ENCODE data around the gene VSIR. TPM values are rescaled to one million over a fixed set of nuclear protein-coding genes. Genes with fewer than 3 reads are reported as not detected.

Gene VSIR
- total and polyA plus RNA-seq, 10 of the 15 experiments (the other 5 are each of a cell fraction or from before 2014, with no cell fraction given) = 0.19 to 12.5 (median 6.7) TPM

GRCh38 chr10:71723311-71723710, 50.0 kb downstream of the VSIR start:
- TF ChIP-seq SPI1 (IDR thresholded peaks at IDR 0.05; ENCODE audit: borderline replicate concordance, insufficient read depth, low read depth, low read length) (no peak), JUND (IDR thresholded peaks at IDR 0.05; ENCODE audit: low read depth, low read length) (no peak), IRF5 (IDR thresholded peaks at IDR 0.05; ENCODE audit: borderline replicate concordance) (no peak), CREB1 (IDR thresholded peaks at IDR 0.05; ENCODE audit: low read depth) (no peak), RB1 (IDR thresholded peaks at IDR 0.05; ENCODE audit: borderline replicate concordance) (no peak), NBN (IDR thresholded peaks at IDR 0.05) (no peak), TCF7 (IDR thresholded peaks at IDR 0.05; ENCODE audit: borderline replicate concordance) (no peak), ESRRA (IDR thresholded peaks at IDR 0.05; ENCODE audit: low read length) (no peak), GATAD2B (conservative IDR thresholded peaks at IDR 0.05; ENCODE audit: low read depth) (no peak), SMARCA5 (IDR thresholded peaks at IDR 0.05) (no peak), KAT2A (conservative IDR thresholded peaks at IDR 0.05; ENCODE audit: control insufficient read depth, low read depth, low read length) (no peak)
- TF ChIP-seq, protein P1, sequence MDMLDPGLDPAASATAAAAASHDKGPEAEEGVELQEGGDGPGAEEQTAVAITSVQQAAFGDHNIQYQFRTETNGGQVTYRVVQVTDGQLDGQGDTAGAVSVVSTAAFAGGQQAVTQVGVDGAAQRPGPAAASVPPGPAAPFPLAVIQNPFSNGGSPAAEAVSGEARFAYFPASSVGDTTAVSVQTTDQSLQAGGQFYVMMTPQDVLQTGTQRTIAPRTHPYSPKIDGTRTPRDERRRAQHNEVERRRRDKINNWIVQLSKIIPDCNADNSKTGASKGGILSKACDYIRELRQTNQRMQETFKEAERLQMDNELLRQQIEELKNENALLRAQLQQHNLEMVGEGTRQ (IDR thresholded peaks at IDR 0.05; ENCODE audit: borderline replicate concordance, low read depth, low read length) = no peak
- TF ChIP-seq, protein P2, sequence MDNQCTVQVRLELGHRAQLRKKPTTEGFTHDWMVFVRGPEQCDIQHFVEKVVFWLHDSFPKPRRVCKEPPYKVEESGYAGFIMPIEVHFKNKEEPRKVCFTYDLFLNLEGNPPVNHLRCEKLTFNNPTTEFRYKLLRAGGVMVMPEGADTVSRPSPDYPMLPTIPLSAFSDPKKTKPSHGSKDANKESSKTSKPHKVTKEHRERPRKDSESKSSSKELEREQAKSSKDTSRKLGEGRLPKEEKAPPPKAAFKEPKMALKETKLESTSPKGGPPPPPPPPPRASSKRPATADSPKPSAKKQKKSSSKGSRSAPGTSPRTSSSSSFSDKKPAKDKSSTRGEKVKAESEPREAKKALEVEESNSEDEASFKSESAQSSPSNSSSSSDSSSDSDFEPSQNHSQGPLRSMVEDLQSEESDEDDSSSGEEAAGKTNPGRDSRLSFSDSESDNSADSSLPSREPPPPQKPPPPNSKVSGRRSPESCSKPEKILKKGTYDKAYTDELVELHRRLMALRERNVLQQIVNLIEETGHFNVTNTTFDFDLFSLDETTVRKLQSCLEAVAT (IDR thresholded peaks at IDR 0.05) = no peak
- ChIA-PET SMC1A (ENCODE audit: uncharacterized antibody, unreplicated experiment) (interaction anchor here (5.4 kb wide), 1 partner anchor 45 kb away, joined by 33 read pairs; no protein-coding TSS in a partner anchor), POLR2A (no interaction called here), RAD21 (ENCODE audit: unreplicated experiment) (interaction anchor here (1.3 kb wide), 1 partner anchor 15 kb away, joined by 4 read pairs; no protein-coding TSS in a partner anchor), CTCF (interaction anchor here (1.0 to 5.0 kb wide), 6 partner anchors 9 to 171 kb away, joined by 3 to 25 read pairs (median 4); no protein-coding TSS in a partner anchor)
- Histone ChIP-seq H3K4me1 (ENCODE audit: control insufficient read depth, insufficient read depth, low read length) (peaks cover 30% of the 10 kb centered on the region), H3K79me2 (ENCODE audit: control insufficient read depth, insufficient read depth, low read length) (no peaks in the 10 kb centered on the region), H2AFZ (ENCODE audit: control insufficient read depth, low read depth, low read length) (no peak overlapping the region), H3K9ac (ENCODE audit: control insufficient read depth, insufficient read depth, low read length) (no peak overlapping the region), H3K4me2 (ENCODE audit: control insufficient read depth, insufficient read depth) (no peak overlapping the region), H3K27ac (ENCODE audit: control insufficient read depth, insufficient read depth) (no peak overlapping the region), H3K9me3 (replicated peaks; ENCODE audit: control insufficient read depth, insufficient read depth, low read length) (no peaks in the 10 kb centered on the region), H3K36me3 (ENCODE audit: control insufficient read depth in 2 of 2, insufficient read depth in 2 of 2, low read length in 1 of 2) (no peaks in the 10 kb centered on the region), H3K27me3 (replicated peaks in 1 of 2; ENCODE audit: control insufficient read depth in 2 of 2, insufficient read depth in 2 of 2, low read length in 1 of 2) (no peaks in the 10 kb centered on the region), H4K20me1 (ENCODE audit: control insufficient read depth, insufficient read depth) (no peaks in the 10 kb centered on the region), H3K4me3 (no peak overlapping the region)
- BruUV-seq (replicated peaks) = no TSS peak
- intact Hi-C loops (cut with micrococcal nuclease; ENCODE audit: unreplicated experiment) = no loop called here
- DNase-seq (ENCODE audit: low read depth, low spot score) (no peak), FAIRE-seq (no peak), ATAC-seq (no peak)
- 67% methylated on average over 10 of the region's 11 CpGs for WGBS (ENCODE audit: insufficient coverage, insufficient replicate concordance, low lambda C conversion rate, missing lambda C conversion rate)
- in situ Hi-C loops (cut with MboI) = no loop called here
